Measurements from ENCODE around the gene SPRY4.
"Not testable (repeated sequence)": the region's sequence is repeated elsewhere in the genome, so short reads cannot be mapped to it uniquely, and the experiment has no call there.

SPRY4 gene

DNA sequence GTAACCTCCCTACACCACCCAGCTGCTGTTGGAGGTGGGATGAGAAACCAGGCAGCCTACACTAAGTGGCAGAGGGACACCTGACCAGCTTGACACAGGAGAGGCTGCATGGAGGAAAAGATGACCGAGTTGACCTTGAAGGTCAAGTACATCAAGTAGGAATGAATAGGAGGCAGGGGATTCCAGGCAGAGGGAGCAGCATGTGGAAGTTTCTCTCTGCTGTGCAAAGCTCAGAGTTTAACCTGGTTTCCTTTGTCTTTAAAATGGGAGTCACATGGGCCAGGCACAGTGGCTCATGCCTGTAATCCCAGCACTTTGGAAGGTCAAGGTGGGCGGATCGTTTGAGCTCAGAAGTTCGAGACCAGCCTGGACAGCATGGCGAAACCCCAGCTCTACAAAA, 32.6 kb downstream of the SPRY4 start:
- DNase-seq, result no peak

DNA sequence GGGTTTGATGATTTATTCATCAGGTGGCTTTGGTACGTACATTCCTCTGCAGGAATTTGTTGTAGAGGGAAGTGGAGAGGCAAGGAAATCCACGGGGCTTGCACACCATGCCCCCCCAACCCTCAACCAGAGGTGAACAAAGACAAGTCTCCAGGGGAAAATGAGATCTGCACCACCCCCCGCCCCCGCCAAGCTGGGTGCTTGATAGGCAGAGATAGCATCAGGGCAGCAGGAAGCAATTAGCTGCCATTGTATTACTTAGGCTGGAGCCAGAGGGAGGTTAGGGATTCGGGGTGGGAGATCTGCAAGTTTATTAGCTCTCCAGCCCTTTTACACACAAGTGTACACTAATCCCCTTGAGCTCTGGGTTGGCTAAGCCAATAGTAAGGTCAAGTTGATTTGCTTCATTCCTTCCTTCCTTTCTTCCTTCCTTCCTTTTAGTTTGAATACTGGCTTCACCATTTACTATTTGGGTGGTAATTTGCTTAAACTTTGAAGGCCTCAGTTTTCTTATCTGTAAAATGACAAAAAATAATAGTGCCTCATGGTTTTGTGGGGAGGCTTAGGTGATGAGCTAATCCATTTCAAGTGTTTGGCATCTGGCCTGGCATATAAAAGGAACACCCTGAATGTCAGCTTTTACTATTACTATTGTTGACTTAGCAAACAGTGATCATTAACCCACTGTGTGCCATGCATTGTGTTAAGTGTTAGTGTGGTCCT, 34.1 kb downstream of the SPRY4 start:
- DNase-seq, result no peak

DNA sequence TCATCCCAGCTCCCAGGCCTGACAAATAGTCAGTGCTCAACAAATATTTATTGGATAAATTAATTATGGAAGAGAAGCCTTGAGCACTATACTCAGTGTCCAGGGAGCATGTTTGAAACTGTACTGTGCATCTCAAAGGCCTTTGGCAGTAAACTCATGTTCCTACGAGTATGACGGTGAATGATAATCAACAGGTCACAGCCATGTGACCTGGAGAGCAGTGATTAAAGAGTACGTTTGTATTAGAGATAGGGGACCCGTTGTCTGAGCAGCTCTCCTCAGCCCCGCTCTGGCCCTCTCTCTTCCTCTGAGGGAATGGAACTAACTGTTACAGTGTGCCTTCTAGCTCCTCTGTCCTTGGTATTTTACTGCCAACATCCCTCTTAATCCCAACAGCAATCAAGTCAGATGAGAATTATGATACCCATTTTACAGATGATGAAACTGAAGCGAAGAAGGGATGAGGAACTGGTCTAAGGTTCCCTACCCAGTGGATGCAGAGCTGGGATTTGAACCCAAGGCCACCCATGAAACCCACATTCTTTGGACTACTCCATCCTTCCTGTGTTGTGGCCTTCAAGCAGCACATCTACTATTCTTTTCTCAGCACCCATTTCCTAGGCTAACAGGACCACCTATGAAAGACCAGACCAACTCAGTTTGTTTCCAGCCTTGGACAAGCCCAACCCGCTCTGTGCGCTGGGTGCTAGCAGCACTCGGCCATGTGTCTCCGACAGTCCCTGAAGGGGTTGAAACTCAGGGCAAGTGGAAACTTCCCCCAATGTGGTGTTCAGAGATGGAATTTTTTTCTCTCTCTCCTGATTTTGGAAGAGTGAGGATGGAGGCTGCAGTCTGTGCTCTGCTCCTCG, 34.9 kb downstream of the SPRY4 start:
- no peak for DNase-seq

DNA sequence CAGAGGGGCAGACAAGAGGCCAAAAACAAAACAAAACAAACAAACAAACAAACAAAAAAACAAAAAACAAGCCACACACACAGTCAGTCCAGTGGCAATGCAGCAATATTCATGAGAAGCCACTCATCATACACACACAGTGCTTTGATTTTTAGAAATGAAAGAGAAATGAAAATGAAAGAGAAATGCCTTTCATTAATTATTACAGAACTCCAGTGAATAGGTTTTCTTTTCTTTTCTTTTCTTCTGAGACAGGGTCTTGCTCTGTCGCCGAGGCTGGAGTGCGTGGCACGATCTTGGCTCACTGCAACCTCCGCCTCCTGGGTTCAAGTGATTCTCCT, 36.9 kb downstream of the SPRY4 start:
- DNase-seq, result no peak

DNA sequence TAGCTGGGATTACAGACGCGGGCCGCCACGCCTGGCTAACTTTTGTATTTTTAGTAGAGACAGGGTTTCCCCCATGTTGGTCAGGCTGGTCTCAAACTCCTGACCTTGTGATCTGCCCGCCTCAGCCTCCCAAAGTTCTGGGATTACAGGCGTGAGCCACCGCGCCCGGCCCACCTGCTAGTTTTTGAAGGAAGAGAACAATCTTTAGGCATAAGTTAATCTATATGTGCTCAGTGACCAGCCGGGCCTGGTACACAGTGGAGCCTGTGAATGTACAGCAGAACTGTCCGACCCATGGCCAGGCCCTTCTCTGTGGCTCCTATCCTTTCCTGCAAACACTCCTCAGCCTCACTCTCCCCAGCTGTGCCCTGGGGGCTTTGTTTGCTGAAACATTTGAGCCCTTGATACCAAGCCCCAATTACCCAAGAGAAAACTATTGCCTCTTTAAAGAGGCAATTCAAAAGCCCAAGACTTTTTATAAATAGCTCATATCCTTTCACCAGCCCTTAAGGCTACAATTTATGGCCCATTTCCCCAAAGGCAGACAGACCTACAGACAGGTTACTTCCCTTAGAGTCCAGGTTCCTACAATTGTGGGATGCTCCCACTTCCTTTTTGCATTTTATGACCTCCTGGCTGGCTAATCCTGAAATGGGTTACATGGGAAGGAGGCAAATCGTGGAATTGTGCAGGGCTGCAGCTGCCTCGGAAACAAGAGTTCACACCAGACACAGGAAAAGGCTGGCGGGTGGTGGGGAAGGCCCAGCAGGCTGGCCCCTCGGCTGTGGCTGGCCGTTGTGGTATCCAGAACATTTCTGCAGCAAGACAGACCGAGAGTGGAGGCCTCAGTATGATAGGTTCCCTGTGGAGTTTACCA, 37.5 kb downstream of the SPRY4 start:
- no peak for DNase-seq

DNA sequence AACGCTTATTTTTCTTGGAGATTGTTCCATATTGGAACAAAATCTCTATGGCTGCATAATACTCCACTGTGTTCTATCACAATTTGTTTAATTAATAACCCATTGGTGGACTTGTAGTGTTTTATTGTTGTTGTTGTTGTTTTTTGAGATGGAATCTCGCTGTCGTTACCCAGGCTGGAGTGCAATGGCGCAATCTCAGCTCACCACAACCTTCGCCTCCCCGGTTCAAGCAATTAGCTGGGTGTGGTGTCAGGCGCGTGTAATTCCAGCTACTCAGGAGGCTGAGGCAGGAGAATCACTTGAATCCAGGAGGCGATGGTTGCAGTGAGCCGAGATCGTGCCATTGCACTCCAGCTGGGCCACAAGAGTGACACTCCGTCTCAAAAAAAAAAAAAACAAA, 38.7 kb downstream of the SPRY4 start:
- DNase-seq, result no peak

DNA sequence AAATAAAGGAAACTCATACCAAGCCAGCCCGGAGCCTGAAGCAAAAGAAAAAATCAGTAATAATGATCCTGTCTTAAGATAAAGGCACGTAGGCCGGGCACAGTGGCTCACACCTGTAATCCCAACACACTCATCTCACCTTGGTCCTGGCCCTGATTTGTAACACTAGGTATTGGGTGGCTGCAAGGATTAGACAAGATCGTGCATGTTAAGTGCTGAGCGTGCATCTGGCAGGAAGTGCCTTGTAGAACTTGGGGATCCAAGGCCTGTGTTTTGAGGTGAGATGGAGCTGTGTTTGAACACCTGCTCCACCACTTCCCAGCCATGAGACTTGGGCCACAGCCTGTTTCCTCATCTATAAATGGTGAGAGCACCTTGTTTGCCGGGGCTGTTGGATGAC, 41.5 kb downstream of the SPRY4 start:
- no peak for DNase-seq

DNA sequence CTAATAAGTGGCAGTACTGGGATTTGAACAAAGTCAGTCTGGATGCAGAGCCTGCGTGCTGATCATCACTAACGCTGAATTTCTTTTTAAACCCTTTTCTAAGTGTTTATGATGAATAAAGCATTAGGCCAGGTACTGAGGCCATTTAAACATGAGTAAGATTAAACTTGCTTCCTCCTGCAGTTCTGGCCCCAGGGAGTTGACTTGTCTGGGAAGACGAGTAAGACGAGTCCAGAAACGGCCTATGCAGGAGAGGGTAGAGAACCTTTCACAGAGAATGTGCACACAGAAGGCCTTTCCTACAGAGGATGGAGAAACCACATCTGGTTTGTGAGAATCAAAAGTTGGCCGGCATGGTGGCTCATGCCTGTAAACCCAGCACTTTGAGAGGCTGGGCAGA, 42.9 kb downstream of the SPRY4 start:
- no peak for DNase-seq

DNA sequence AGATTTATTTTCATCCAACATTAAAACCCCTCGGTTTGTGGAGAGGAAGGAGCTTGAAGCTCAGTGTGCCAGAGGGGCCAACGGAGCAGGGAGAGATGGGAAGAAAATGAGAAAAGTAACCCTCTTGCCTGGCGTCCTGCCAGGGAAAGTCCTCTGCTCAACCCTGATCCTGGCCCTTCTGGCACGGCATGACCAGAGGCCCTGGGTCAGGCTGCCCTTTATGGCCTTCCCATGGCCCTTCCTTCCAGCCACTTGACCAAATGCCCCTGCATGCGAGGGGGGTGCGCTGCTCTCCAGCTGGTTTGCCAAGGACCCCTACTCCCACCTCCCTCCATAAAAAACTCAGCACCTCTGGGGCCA, 43.8 kb downstream of the SPRY4 start:
- no peak for DNase-seq

DNA sequence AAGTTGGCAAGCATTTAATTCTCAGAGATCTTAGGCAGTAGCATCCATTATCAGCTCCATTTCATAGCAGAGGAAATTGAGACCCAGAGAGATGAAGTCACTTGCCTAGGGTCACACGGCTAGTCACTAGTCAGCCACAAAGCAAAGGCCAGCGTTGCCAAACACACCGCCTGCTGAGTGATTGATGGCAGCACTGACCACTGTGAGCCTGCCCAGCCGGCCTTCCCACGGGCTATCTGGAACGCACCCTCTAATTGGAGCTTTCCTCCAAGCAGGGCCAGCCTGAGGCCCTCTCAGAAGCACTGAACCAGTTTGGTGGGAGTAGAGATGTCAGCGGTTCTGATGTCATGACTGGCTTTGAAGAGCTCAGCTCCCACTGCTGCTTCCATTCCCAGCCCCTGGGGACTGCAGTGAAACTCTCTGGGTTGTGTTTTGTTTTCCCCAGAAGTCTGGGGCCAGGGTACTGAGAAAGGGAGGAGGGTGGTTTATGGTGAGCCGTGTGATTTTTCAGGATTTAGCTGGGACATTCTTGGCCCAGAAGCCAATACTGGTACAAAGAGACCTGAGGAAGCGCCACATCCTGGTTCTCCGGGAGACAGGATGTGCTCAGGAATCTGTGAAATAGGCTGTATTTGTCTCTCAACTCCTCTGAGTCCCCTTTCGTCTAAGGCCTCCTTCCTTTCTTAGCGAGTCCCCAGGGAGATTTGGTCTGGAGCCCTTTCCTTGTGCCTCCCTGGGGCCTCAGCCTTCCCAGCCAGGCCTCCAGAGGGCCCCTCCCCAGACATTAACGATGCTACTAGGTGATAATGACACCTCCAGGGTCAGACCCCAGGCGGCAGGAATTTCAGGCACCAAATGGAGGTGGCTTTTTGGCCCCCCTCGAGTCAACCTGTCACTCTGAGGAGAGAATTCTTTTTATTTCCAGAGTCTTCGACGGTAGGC, 44.5 kb downstream of the SPRY4 start:
- DNase-seq, result no peak

DNA sequence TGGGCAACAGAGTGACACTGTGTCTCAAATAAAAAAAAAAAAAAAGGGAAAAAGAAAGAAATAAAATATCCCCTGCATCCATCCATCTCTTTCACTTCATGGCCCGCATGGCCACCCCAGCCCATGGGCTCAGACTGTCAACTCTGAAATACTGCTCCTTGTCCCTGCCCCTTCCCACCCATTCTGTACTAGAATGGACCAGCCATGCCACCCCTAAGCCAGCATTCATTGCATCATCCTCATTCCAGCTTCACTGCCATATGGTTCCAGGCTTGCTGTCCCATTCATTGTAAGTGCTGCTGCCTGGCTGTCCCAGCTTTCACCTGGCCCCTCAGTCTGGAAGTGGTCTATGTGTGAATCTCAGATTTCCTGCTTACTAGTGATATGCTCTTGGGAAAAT, 46.2 kb downstream of the SPRY4 start:
- no peak for DNase-seq

DNA sequence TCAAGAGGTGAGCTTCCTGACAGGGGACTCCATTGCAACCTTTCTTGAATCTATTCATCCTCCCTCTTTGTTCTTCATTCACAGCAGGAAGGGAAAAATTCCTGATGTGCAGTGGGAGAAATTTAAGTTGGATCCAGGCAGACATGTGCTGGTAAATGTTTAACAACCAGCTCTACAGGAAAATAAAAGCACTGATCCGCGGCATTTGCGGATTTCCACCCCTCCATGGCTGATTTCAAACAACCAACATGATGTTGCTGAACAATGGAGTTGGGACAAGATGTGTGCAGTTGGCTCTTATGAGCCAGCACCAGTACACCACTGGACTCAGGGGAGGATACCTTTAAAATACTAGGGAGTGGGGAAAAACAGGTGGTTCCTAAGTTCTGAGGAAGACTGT, 47.0 kb downstream of the SPRY4 start:
- no peak for DNase-seq

DNA sequence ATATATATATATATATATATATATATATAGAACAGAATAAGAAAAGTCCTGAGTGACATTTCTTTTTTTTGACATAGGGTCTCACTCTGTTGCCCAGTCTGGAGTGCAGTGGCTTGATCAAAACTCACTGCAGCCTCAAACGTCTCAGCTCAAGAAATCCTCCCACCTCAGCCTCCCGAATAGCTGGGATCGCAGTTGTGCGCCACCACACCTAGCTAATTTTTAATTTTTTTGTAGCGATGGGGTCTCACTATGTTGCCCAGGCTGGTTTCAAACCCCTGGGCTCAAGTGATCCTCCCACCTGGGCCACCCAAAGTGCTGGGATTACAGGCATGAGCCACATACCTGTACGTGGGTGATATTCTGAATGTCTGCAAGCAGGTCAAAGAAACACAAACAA, 48.3 kb downstream of the SPRY4 start:
- no peak for DNase-seq

DNA sequence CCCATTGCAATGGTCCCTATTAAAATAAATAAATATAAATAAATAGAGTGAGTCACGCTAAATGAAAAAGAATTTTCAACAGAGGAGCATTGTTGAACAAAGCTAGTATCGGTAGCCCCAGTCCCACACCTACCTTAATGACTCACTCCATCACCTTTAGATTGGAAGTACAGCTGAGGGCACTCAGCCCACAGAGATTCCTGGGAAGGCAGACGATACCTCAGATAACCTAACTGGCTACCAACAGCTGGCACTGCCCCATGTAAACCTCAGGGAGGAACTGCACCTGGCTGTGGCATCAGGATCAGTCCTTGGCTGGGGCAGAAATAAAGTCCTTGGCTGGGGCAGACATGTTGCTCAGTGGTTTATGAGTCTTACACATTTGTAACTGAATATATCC, 49.3 kb downstream of the SPRY4 start:
- no peak for DNase-seq

DNA sequence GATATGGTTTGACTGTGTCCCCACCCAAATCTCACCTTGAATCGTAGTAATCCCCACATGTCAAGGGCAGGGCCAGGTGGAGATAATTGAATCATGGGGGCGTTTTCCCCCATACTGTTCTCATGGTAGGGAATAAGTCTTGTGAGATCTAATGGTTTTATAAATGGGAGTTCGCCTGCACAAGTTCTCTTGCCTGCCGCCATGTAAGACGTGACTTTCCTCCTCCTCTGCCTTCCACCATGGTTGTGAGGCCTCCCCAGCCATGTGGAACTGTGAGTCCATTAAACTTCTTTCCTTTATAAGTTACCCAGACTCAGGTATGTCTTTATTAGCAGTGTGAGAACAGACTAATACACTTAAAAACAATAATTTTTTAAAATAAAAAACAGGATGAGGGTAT, 52.2 kb downstream of the SPRY4 start:
- not testable (repeated sequence) for DNase-seq

DNA sequence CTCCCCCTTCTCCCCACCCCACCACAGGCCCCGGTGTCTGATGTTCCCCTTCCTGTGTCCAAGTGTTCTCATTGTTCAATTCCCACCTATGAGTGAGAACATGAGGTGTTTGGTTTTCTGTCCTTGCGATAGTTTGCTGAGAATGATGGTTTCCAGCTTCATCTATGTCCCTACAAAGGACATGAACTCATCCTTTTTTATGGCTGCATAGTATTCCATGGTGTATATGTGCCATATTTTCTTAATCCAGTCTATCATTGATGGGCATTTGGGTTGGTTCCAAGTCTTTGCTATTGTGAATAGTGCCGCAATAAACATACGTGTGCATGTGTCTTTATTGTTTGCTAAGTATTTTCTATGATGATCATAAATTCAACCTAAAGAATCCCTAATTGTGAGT, 60.7 kb downstream of the SPRY4 start:
- DNase-seq, result not testable (repeated sequence)

DNA sequence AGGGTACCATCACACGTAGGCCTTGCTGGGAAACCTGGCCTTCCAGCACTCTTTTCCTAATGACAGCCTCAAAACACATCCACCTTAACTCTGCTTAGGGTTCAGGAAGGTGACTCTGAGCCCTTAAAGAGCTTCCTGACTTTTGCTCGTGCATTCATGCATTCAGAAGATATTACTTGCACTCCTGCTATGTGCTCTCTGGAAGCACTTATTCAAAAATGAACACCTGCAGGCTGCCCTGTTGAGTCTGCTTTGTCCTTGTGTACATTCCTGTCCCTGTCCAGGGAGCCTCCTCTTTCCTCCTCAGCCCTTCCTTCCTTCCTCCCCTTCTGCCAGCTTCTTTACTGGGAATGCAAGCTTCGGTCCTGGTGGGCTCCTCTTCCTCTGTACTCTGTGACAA, 61.5 kb downstream of the SPRY4 start:
- DNase-seq, result no peak

DNA sequence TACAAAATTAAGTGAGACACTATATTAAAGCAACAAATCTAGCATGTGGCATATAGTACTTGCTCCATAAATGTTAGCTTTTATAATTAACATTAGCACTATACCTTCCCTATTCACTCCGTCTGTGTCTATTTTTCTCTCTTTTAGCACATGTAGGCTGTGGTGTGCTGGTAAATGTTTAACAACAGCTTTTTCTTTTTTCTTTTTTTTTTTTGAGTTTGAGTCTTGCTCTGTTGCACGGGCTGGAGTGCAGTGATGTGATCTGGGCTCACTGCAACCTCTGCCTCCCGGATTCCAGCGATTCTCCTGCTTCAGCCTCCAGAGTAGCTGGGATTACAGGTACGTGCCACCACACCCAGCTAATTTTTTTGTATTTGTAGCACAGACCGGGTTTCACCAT, 62.1 kb downstream of the SPRY4 start:
- no peak for DNase-seq

Measured in HCEC 1CT (cell line).